C4-2B (cell line): ENCODE measurements around the gene MPDZ.

Experiments used
- CTCF ChIP-seq: fragments of 450-650 bp; conservative IDR thresholded peaks from 2 replicates; pipeline ENCODE4 v1.5.1; 2017; ENCODE audit warnings: mild to moderate bottlenecking
- ZFX ChIP-seq: fragments of 450-650 bp; IDR thresholded peaks from 2 replicates; pipeline ENCODE4 v1.6.1; 2017

GRCh38 chr9:13116292-13116691 lies 163.2 kb downstream of the MPDZ start:
- TF ChIP-seq CTCF, result no peak
- TF ChIP-seq ZFX, result no peak
